ENCODE results near the gene ZNF354C. TPM values are rescaled to one million over a fixed set of nuclear protein-coding genes. Genes with fewer than 3 reads are reported as not detected.

The ZNF354C gene
- total and polyA plus RNA-seq, 9 of the 15 experiments (the other 6 are each of a cell fraction or from before 2014, with no cell fraction given), result 0.01 to 0.08 (median 0.03) TPM; not detected in 1

DNA sequence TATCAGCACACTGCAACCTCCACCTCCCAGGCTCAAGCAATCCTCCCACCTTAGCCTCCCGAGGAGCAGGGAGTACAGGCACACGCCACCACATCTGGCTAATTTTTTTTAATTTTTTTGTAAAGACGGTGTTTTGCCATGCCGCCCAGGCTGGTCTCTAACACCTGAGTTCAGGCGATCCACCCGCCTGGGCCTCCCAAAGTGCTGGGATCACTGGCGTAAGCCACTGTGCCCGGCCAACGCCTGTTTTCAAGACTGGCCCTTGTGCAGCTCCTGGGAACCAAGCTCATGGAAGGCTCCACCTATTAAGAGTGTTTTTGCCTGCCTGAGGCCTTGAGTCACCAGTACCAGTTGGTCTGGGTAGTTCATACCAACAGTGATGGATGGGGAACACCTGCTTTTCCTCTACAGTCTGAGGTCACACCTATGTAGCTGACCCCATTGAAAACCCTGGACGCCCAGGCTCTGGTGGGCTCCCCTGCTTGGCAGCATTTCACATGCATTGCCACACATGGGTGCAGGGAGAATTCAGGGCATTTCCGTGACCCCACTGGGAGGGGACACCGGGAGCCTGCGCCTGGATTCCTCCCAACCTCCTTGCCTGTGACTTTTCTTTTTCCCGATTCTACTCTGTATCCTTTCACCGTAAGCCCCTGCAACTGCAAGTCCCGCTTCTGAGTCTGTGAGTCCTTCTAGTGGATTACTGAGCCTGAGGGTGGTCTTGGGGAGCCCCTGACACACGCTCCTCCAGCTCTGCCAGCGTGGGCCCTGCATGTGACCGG, 63.5 kb downstream of the ZNF354C start (continued):
- TF ChIP-seq, protein P1, sequence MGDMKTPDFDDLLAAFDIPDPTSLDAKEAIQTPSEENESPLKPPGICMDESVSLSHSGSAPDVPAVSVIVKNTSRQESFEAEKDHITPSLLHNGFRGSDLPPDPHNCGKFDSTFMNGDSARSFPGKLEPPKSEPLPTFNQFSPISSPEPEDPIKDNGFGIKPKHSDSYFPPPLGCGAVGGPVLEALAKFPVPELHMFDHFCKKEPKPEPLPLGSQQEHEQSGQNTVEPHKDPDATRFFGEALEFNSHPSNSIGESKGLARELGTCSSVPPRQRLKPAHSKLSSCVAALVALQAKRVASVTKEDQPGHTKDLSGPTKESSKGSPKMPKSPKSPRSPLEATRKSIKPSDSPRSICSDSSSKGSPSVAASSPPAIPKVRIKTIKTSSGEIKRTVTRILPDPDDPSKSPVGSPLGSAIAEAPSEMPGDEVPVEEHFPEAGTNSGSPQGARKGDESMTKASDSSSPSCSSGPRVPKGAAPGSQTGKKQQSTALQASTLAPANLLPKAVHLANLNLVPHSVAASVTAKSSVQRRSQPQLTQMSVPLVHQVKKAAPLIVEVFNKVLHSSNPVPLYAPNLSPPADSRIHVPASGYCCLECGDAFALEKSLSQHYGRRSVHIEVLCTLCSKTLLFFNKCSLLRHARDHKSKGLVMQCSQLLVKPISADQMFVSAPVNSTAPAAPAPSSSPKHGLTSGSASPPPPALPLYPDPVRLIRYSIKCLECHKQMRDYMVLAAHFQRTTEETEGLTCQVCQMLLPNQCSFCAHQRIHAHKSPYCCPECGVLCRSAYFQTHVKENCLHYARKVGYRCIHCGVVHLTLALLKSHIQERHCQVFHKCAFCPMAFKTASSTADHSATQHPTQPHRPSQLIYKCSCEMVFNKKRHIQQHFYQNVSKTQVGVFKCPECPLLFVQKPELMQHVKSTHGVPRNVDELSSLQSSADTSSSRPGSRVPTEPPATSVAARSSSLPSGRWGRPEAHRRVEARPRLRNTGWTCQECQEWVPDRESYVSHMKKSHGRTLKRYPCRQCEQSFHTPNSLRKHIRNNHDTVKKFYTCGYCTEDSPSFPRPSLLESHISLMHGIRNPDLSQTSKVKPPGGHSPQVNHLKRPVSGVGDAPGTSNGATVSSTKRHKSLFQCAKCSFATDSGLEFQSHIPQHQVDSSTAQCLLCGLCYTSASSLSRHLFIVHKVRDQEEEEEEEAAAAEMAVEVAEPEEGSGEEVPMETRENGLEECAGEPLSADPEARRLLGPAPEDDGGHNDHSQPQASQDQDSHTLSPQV (IDR thresholded peaks at IDR 0.05), result no peak
- no peak for TF ChIP-seq ZBTB34 (CRISPR knock-in tag; IDR thresholded peaks at IDR 0.05)
- TF ChIP-seq ATF1 (CRISPR knock-in tag; IDR thresholded peaks at IDR 0.05), result no peak
- no peak for TF ChIP-seq ATF1 (tag; IDR thresholded peaks at IDR 0.05)
- TF ChIP-seq SRSF1 (IDR thresholded peaks at IDR 0.05; ENCODE audit: low read depth, low read length), result no peak
- TF ChIP-seq C11orf30 (IDR thresholded peaks at IDR 0.05; ENCODE audit: low read depth), result no peak
- no peak for TF ChIP-seq CC2D1A (IDR thresholded peaks at IDR 0.05)
- TF ChIP-seq CCAR2 (IDR thresholded peaks at IDR 0.05; ENCODE audit: low read depth, low read length), result no peak
